DMS 273 (cell line): Measurements from ENCODE around the gene ADAM8.
A peak's percentile ranks its signal among the peaks of the same experiment; 100 is the strongest.

Source experiments
- DNase-seq: peaks from one replicate; lab custom pipeline; 2025; ENCODE audit not compliant: unreplicated experiment; lab: John Stamatoyannopoulos, UW

Gene ADAM8

GRCh38 chr10:133309100-133309719 lies 32.5 kb upstream of the ADAM8 start:
- peak; percentile 82 for DNase-seq

- peak; percentile 87 for DNase-seq
Observed at GRCh38 chr10:133308421-133309099, 31.9 kb upstream of the ADAM8 start, which contains the start of the genes TUBGCP2 and ZNF511. TSS of gene TUBGCP2 (minus strand) at chr10:133308872. CDS start at chr10:133302941, 5,931 bp downstream. TSS of gene ZNF511 (plus strand) at chr10:133308914. CDS start at chr10:133308944, 30 bp downstream.

- DNase-seq: peak; percentile 81
Observed at GRCh38 chr10:133307776-133308420, 31.2 kb upstream of the ADAM8 start.

GRCh38 chr10:133306941-133307379 lies 30.3 kb upstream of the ADAM8 start:
- DNase-seq: no peak

GRCh38 chr10:133306097-133306476 lies 29.4 kb upstream of the ADAM8 start:
- no peak for DNase-seq

- no peak for DNase-seq
Observed at GRCh38 chr10:133303206-133303605, 26.5 kb upstream of the ADAM8 start.

- no peak for DNase-seq
Observed at GRCh38 chr10:133302230-133302629, 25.6 kb upstream of the ADAM8 start.

- DNase-seq: no peak
Observed at GRCh38 chr10:133299738-133300137, 23.1 kb upstream of the ADAM8 start.

GRCh38 chr10:133299224-133299623 lies 22.6 kb upstream of the ADAM8 start:
- no peak for DNase-seq

GRCh38 chr10:133298466-133298865 lies 21.8 kb upstream of the ADAM8 start:
- no peak for DNase-seq

- no peak for DNase-seq
Observed at GRCh38 chr10:133297504-133297903, 20.8 kb upstream of the ADAM8 start.

GRCh38 chr10:133295426-133296320 lies 19.0 kb upstream of the ADAM8 start:
- DNase-seq: no peak

- no peak for DNase-seq
Observed at GRCh38 chr10:133294189-133294588, 17.5 kb upstream of the ADAM8 start.

GRCh38 chr10:133293810-133294119 lies 17.1 kb upstream of the ADAM8 start:
- DNase-seq: no peak

GRCh38 chr10:133292919-133293809 lies 16.5 kb upstream of the ADAM8 start:
- no peak for DNase-seq

- DNase-seq: no peak
Observed at GRCh38 chr10:133289761-133290160, 13.1 kb upstream of the ADAM8 start.

GRCh38 chr10:133287832-133288500 lies 11.3 kb upstream of the ADAM8 start:
- DNase-seq: no peak

GRCh38 chr10:133286366-133286765 lies 9.7 kb upstream of the ADAM8 start:
- DNase-seq: no peak

- DNase-seq: no peak
Observed at GRCh38 chr10:133285217-133285616, 8.5 kb upstream of the ADAM8 start.

- DNase-seq: no peak
Observed at GRCh38 chr10:133283931-133284330, 7.3 kb upstream of the ADAM8 start.
